ENCODE results near the gene CDH4.

CDH4 gene

DNA sequence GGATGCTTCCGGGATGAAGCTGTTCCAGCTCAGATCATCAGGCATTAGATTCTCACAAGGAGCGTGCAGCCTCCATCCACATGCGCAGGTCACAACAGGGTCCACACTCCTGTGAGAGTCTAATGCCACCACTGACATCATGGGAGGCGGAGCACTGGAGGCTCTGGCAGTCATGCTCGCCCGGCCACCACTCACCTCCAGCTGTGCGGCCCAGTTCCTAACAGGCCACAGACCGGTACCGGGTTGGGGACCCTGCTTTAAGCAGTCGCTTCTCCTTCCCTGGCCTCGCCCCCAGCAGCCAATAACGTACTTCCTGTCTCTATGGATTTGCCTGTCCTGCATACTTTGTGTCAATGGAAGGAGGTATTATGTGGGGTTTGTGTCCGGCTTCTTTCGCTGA, 576.8 kb downstream of the CDH4 start:
- DNase-seq (ENCODE audit: low read depth), result no peak

DNA sequence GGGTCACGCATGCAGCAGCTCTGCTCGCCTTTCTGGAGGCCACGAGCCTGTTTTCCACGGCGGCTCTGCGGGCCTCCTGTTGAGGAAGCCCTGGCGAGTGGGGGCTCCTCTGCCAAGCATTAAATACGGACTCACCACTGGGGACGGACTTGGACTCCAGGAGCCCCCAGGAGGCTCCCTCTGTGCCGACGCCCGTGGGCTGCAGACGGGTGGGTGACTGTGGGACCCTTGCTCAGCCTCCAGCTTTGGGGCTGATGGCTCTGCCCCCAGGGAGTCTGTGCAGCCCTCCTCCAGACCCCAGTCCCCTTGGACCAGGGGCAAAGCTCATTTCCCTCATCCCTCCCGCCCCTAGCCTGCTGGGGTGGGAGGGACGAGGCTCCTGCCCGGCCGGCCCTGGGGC, 577.5 kb downstream of the CDH4 start:
- DNase-seq (ENCODE audit: low read depth), result no peak

DNA sequence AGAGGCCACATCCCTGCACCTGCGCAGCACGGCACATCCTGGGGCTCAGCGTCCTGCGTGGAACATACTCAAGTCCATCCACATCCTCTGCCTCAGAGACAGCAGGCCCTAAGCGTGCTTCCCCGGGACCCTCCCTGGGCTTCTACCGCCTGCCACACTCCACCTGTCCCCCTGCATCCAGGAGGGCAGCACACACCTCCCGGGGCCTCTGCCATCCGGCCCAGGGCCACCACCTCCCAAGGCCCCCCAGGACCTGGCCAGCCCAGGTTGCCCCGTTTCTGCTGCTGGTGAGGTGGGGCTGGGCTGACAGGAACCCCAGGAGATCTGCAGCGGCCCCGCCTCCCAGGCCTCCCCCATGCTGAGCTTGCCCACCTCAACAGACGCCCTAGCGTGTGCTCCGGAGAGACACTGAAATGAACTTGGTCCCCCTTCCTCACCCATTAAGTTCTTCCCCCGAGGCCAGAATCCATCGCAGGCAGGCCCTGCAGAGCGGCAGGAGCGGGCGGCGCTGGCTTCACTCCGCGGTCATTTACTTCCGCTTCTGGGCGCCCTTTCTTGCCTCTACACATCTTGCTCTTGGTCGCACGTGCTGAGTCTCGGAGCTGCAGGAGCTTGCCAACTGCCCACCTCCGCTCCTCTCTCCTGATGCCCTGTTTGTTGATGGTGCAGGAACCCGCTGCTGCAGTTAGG, 578.3 kb downstream of the CDH4 start:
- no peak for DNase-seq (ENCODE audit: low read depth)

DNA sequence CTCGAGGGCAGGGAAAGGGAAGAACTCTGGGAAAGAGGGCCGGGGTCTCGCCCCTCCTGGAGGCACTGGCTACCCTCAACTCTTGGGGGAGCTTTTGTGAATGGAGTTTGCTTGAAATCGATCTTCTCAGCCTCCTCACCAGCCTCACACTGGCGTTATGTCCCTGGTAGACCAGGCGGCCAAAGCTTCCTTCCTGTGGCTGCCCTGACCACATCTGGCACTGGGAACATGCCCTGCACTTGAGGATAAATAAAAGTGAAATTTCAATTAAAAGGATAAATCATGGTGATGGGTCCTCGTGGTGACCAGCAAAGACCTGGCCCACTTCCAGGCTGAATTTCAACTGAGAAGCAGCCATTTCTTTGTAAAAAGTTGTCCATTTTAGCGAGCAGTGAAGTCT, 578.9 kb downstream of the CDH4 start:
- DNase-seq (ENCODE audit: low read depth), result no peak

GRCh38 chr20:61832181-61832580, 580.1 kb downstream of the CDH4 start:
- DNase-seq (ENCODE audit: low read depth), result no peak

DNA sequence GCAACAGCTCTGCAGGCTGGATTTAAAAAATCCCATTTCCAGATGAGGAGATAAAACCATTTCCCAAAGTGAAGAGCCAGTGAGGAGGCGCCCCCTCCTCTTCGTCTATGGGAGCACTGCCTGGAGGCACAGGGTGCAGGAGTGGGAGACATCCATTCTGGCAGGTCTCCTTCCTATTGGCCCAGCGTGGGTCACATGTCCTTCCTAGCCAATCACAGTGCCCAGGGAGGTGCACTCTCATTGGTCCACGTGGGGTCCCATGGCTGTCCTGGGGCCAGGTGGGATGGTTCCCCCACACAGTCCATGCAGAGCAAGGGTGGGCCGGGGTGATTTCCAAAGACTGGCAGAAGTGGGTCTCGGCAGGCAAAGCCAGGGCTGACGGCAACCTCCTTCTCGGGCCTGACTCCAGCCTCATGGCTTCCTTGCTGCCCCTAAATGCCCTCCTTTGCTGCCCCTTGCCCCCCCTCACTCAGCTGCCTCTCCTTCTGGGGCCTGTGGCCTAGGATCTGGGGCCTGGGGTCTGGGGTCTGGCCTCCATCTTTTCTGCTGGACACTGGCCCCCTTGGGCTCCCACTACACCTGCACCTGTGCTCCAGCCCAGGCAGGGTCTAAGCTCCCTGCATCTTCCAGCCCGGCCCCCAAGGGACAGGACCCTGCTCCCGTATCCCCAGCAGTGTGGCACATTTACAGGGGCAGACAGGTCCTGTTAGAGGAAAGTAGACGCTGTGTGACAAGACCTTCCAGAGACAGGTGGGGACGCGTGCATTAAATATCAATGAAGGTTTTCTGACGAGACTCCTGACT, 581.9 kb downstream of the CDH4 start:
- no peak for DNase-seq (ENCODE audit: low read depth)

GRCh38 chr20:61835301-61835700, 583.2 kb downstream of the CDH4 start:
- DNase-seq (ENCODE audit: low read depth), result no peak

GRCh38 chr20:61835791-61836350, 583.8 kb downstream of the CDH4 start:
- DNase-seq (ENCODE audit: low read depth), result no peak

- no peak for DNase-seq (ENCODE audit: low read depth)
Observed at GRCh38 chr20:61837200-61837599, 585.1 kb downstream of the CDH4 start.

GRCh38 chr20:61839223-61839911, 587.3 kb downstream of the CDH4 start:
- DNase-seq (ENCODE audit: low read depth), result no peak

DNA sequence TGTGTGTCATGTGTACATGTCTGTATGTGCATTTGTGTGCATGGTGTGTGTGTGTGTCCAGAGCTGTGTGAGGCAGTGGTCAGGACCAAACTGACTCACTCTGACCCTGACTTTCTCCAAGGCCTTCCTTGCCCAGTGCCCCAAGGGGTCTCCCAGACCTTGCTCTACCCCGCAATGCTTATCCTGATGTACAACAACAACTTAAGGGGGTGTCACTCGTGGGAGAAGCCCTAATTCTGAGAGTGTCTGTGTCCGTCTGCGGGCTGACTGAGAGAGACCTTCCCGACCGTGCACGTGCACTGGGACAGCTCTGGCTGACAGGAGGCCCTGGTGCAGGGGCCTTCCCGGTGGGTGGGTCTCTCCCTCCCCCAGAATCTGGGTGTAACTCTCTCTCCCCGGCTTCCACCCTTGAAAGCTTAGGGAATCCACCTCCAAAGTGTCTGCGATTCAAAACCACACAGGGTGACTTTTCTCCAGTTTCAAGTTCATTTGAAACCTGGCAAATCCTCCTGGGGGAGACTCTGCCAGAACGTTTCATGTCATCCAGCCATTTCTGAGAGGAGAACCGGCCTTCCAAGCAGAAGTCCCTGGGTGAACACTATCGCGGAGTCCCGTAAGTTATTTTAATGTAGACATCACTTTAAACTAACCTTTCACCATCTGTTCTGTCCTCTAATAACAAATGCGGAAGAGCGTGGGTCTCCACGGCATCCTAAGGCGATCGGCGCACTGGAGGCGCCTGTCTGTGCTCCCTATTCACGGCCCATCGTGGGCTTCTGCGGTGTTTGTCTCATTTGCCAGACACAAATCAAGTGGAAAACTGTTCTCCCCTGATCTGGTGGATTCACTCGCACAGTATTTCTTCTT, 588.1 kb downstream of the CDH4 start:
- no peak for DNase-seq (ENCODE audit: low read depth)

DNA sequence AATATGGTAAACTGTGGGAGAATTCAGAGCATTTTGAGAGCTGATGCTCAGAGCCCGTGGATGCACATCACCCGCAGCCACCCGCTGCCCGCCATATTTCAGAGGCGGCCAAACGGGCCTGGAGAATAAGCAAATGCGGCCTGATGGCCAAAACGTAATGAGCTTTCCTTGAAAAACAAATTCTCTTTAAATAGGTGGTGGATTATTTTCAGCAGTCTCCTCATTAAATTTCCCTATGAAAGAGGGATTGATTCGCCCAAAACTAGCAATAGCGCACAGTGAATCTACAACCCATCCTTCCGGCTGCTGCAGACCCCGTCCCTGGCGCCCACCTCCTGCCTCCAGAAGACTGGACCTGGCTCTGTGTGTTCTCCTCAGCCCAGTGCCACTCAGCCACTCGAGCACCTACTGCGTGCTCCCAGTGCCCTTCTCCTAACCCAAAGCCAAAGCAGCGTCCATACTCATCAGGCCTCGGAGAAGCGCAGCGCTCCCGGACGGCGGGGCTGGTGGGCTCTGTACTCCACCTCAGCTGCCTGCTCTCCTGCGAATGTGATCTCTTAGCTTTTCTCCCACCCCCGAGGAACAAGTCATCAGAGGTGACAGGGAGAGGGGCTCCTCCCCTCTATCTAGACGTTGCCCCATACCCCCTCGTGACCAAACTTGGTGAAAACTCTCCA, 588.9 kb downstream of the CDH4 start:
- no peak for DNase-seq (ENCODE audit: low read depth)

- no peak for DNase-seq (ENCODE audit: low read depth)
Observed at GRCh38 chr20:61841551-61841950, 589.5 kb downstream of the CDH4 start.

GRCh38 chr20:61841966-61842365, 589.9 kb downstream of the CDH4 start:
- DNase-seq (ENCODE audit: low read depth), result no peak

- no peak for DNase-seq (ENCODE audit: low read depth)
Observed at GRCh38 chr20:61844621-61845020, 592.6 kb downstream of the CDH4 start.

DNA sequence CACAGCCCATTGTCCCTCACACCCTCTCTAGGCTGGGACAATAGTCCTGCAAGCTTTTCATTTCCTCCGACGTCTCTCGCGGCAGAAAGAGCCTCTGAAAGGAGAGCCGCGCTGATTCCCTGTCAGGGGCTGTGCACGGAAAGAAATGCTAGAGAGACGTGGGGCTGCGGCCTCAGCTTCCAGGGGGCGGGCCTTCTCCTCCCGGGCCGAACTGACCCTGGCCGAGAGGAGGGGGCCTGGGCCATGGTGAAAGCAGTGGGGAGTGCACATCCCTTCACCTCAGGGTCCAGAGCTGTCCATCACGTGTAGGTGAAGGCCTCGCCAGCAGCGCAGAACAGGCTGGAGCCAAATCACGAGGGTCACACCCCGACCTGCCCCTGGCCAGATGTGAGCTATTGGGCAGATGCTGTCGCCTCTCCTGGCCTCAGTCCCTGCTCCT, 593.2 kb downstream of the CDH4 start:
- no peak for DNase-seq (ENCODE audit: low read depth)

DNA sequence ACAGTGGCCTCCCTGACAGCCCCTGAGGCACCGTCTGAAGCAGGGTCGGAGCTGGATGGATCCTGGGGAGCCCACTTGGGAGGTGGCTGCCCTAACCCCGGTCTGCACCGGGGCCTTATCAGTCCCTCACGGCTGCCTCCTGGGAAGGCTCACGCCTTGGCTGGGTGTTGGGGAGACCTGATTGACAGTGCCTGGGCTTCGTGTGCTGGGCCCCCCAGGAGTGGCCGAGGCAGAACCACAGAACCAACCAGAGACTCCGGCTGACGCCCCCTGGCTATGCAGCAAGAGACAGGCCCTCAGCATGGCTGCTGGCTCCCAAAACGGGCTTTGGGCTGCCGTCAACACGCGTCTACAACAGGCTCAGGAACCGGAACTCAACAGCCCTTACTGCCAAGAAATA, 594.0 kb downstream of the CDH4 start:
- DNase-seq (ENCODE audit: low read depth), result no peak

- DNase-seq (ENCODE audit: low read depth), result no peak
Observed at GRCh38 chr20:61846741-61847419, 594.8 kb downstream of the CDH4 start.

GRCh38 chr20:61847420-61847748, 595.3 kb downstream of the CDH4 start:
- no peak for DNase-seq (ENCODE audit: low read depth)

DNA sequence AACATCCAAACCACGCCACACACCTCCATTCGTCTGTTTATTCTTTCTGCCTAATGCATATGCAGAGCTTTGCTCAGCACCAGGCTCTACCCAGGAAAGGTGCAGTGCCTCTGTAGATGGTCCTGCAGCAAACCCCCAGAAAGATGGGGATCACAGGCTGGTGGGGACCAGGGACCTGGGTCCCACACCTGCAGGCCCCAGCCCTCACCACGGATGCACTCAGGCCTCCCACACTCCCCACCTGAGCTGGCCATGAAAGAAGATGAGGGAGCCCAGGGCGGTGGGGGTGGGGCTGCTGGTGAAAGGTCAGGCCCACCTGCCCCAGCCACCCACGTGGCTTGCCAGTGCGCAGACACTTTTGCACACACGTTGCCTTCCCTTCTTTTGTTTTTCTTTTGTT, 595.9 kb downstream of the CDH4 start:
- DNase-seq (ENCODE audit: low read depth), result no peak

GRCh38 chr20:61848851-61849250, 596.8 kb downstream of the CDH4 start:
- DNase-seq (ENCODE audit: low read depth), result no peak
